GM13976 (cell line): ENCODE data around the gene AIMP1.

ENCODE experiments used
- DNase-seq: peaks from one replicate; pipeline ENCODE4 v3.0.0; 2012; ENCODE audit warnings: low spot score
- CTCF ChIP-seq: IDR thresholded peaks from 2 replicates; pipeline ENCODE4 v1.5.1; 2012; ENCODE audit warnings: borderline replicate concordance, mild to moderate bottlenecking; ENCODE audit not compliant: insufficient read depth; ENCODE audit errors: extremely low read depth, missing control alignments, control extremely low read depth
- in situ Hi-C: fragments of 300-500 bp; cut with MboI; formaldehyde crosslinking; loops from one replicate; pipeline ENCODE4 v1.12.0; 2022; ENCODE audit warnings: low sequenced_read_pairs, mixed read lengths, inconsistent platforms; ENCODE audit not compliant: unreplicated experiment

AIMP1 gene

DNA sequence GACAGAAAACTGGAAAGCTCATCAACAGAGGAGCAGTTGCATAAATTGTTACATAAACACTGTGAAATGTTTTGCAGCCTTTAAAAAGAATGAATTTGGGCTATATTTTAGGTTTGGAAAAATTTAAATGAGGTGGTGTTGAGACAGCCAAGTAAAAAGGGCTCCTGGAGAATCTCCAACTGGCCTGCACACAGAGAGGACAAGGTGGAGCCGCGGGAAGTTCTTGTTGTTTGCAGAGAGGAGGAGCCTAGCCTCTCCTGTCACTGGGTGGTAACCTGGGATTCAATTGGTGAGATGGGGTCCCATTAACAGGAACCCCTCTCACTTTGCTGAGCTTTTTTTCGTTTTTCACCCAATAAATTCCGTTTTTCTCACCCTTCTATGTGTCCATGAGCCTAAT lies 38.8 kb downstream of the AIMP1 start:
- in situ Hi-C loops = loop anchor here (25.0 kb wide), 1 partner anchor 832 kb away; no protein-coding TSS in a partner anchor
- no peak for TF ChIP-seq CTCF
- no peak for DNase-seq

- no peak for DNase-seq
- in situ Hi-C loops = loop anchor here (25.0 kb wide), 1 partner anchor 828 kb away; no protein-coding TSS in a partner anchor
- no peak for TF ChIP-seq CTCF
Observed at GRCh38 chr4:106358899-106359298, 42.5 kb downstream of the AIMP1 start.

DNA sequence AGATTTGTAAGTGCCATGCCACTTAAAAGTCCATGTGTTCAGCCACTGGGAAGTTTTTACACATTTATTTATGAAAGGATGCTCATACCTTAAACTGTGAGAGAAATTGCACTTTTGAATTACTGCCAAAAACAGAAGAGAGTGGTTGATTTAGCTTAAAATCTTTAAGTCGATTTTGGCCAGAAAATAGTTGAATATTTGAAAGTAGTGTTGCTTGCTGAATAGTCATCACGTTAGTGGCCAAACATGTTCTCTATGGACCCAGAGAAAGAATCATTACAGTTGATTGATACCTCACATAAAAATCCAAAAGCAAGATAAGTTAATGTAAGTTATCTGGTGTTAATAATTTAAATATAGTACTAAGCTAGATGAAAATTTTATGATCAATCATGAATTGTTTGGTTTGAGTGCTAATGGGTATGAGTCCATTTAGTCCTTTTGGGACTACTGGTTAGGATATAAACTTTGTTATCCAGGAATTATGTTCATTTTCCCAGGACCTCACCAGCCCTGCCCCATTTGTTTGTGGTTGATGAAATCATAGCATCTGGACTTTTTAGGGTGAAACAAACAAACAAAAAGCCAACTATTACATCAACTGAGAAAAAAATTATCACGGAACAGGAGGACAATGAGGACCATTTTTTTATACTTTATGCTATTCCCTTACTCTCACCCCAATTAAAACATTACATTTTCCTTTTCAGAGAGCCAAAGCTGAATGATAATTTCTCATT lies 45.9 kb downstream of the AIMP1 start:
- DNase-seq = no peak
- TF ChIP-seq CTCF = no peak
- in situ Hi-C loops = loop anchor here (25.0 kb wide), 1 partner anchor 825 kb away; no protein-coding TSS in a partner anchor

DNA sequence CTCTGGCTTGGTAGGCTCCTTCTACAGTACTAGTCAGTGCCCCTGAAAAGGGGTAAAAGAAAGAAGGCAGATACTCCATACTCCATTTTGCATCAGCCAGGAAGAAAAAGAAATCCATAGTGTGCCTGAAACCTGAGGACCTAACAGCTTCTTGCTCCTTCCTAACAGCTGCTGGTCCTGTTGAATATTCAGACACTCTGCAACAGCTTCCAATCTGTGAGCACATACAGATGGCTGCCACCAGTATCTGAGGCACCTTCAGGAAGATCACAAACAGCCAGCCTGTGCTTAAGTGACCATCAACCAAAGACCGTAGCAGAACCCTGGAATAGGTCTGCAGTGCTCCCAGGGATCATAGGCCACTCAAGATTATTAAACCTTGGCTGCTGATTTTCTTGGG lies 47.9 kb downstream of the AIMP1 start:
- no peak for DNase-seq
- in situ Hi-C loops = loop anchor here (25.0 kb wide), 1 partner anchor 823 kb away; no protein-coding TSS in a partner anchor
- no peak for TF ChIP-seq CTCF

- in situ Hi-C loops = loop anchor here (25.0 kb wide), 1 partner anchor 822 kb away; no protein-coding TSS in a partner anchor
- TF ChIP-seq CTCF = no peak
- no peak for DNase-seq
Observed at GRCh38 chr4:106365613-106366012, 49.3 kb downstream of the AIMP1 start.

- no peak for TF ChIP-seq CTCF
- in situ Hi-C loops = loop anchor here (25.0 kb wide), 1 partner anchor 821 kb away; no protein-coding TSS in a partner anchor
- DNase-seq = no peak
Observed at GRCh38 chr4:106366026-106366425, 49.7 kb downstream of the AIMP1 start.

DNA sequence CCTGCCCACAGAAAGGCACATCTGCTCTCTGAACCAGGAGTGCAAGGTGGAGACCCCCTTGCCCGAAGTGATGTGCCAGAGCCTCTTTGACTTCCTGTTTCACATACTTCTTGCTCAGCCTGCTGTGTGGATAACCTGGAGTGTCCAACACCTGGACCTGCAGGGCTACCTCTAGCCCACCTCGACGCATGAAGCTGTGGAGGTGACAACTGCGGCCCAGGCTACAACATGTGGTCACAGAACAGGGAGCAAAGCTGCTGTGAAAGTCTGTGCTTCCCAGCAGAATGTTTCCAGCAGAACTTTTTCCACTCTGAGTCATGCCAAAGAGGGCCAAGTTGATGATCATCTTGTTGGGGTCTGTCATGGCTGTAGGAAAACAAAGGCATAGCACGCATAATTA lies 50.7 kb downstream of the AIMP1 start:
- DNase-seq = no peak
- in situ Hi-C loops = loop anchor here (25.0 kb wide), 1 partner anchor 820 kb away; no protein-coding TSS in a partner anchor
- no peak for TF ChIP-seq CTCF
